Measurements from ENCODE around the gene ZNF100. TPM values are rescaled to one million over a fixed set of nuclear protein-coding genes. Genes with fewer than 3 reads are reported as not detected.

The ZNF100 gene
- total RNA-seq, 2 experiments from 2014 or later, result 19.1 to 38.5 TPM

DNA sequence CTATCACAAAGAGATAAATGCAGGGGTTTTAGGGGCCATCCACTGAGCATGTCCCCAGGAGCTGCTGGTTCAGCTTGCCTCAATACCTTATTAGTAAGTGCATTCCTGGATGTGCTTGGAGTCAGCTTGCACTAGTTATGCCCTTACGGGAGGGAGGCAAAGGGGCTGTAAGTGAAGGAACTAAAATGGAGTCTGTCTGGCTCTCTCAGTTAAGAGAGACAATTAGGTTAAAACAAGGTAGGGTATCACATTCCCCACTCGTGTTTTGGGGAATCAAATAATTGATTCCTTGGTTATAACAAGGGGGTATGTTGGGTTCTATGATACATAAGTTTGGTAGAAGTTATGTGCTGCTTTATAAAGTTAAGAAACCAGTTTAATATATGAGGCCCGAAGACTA, 78.9 kb downstream of the ZNF100 start:
- CTCF ChIA-PET (ENCODE audit: unreplicated experiment), result no interaction called here
- no TSS peak for BruUV-seq (replicated peaks)
- H3K4me1 ChIP-seq (ENCODE audit: insufficient read depth, low read length, poor library complexity, severe bottlenecking), result no peaks in the 10 kb centered on the region

DNA sequence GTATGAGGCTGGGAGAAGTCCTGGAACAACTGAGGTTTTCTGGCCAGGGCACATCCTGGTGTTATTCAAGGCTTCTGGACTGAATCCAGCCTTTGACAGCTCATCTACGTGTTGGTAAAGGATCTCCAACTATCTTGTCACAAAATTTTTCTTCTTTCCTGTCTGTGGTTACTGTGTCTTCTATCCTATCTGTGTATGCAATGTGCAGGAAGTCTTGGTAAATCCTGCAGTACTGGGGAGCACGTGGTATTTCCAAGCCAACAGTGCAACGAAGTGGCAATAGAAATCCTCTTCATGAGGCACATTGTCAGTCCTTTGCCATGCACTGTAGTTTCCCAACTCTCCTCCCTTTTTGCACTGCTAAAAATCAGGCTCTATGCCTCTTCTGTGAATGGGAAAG, 86.7 kb downstream of the ZNF100 start:
- DNase-seq (ENCODE audit: low spot score), result no peak
- no peak overlapping the region for H3K4me2 ChIP-seq (ENCODE audit: low read length)
- H3K27ac ChIP-seq (ENCODE audit: low read depth, low read length, poor library complexity, severe bottlenecking), result no peak overlapping the region
- BruUV-seq (replicated peaks), result no TSS peak
- no peaks in the 10 kb centered on the region for H3K9me2 ChIP-seq (ENCODE audit: insufficient read depth, low read length)
- CTCF ChIA-PET (ENCODE audit: unreplicated experiment), result no interaction called here
- TF ChIP-seq EZH2phosphoT487 (IDR thresholded peaks at IDR 0.05; ENCODE audit: borderline replicate concordance, low read depth, low read length), result no peak
- TF ChIP-seq, protein P1, sequence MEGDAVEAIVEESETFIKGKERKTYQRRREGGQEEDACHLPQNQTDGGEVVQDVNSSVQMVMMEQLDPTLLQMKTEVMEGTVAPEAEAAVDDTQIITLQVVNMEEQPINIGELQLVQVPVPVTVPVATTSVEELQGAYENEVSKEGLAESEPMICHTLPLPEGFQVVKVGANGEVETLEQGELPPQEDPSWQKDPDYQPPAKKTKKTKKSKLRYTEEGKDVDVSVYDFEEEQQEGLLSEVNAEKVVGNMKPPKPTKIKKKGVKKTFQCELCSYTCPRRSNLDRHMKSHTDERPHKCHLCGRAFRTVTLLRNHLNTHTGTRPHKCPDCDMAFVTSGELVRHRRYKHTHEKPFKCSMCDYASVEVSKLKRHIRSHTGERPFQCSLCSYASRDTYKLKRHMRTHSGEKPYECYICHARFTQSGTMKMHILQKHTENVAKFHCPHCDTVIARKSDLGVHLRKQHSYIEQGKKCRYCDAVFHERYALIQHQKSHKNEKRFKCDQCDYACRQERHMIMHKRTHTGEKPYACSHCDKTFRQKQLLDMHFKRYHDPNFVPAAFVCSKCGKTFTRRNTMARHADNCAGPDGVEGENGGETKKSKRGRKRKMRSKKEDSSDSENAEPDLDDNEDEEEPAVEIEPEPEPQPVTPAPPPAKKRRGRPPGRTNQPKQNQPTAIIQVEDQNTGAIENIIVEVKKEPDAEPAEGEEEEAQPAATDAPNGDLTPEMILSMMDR (conservative IDR thresholded peaks at IDR 0.05; ENCODE audit: low read length), result no peak
- no peaks in the 10 kb centered on the region for H4K20me1 ChIP-seq (ENCODE audit: insufficient read depth, low read length)
- no peaks in the 10 kb centered on the region for H3K4me1 ChIP-seq (ENCODE audit: insufficient read depth, low read length, poor library complexity, severe bottlenecking)
- no peaks in the 10 kb centered on the region for H3K79me2 ChIP-seq (ENCODE audit: insufficient read depth, low read depth, low read length)
- POLR2A ChIA-PET, result no interaction called here
- H2AFZ ChIP-seq (ENCODE audit: low read length), result no peak overlapping the region
- no peak overlapping the region for H3K4me3 ChIP-seq (ENCODE audit: low read depth, low read length, poor library complexity, severe bottlenecking)
- H3K36me3 ChIP-seq (ENCODE audit: insufficient read depth, low read length), result no peaks in the 10 kb centered on the region
- no peaks in the 10 kb centered on the region for H3K9me3 ChIP-seq (ENCODE audit: low read length)
- intact Hi-C loops (cut with micrococcal nuclease; ENCODE audit: unreplicated experiment), result no loop called here

More for the DNA sequence above, 78.9 kb downstream of the ZNF100 start:
- TF ChIP-seq EZH2phosphoT487 (IDR thresholded peaks at IDR 0.05; ENCODE audit: borderline replicate concordance, low read depth, low read length), result no peak
- TF ChIP-seq, protein P1 (conservative IDR thresholded peaks at IDR 0.05; ENCODE audit: low read length), result no peak
- intact Hi-C loops (cut with micrococcal nuclease; ENCODE audit: unreplicated experiment), result no loop called here
- DNase-seq (ENCODE audit: low spot score), result no peak
- POLR2A ChIA-PET, result no interaction called here
- Histone ChIP-seq H4K20me1 (ENCODE audit: insufficient read depth, low read length) (no peaks in the 10 kb centered on the region), H3K4me3 (ENCODE audit: low read depth, low read length, poor library complexity, severe bottlenecking) (no peak overlapping the region), H3K79me2 (ENCODE audit: insufficient read depth, low read depth, low read length) (no peaks in the 10 kb centered on the region), H3K9me3 (ENCODE audit: low read length) (no peaks in the 10 kb centered on the region), H2AFZ (ENCODE audit: low read length) (no peak overlapping the region), H3K36me3 (ENCODE audit: insufficient read depth, low read length) (no peaks in the 10 kb centered on the region), H3K9me2 (ENCODE audit: insufficient read depth, low read length) (no peaks in the 10 kb centered on the region), H3K4me2 (ENCODE audit: low read length) (no peak overlapping the region), H3K27ac (ENCODE audit: low read depth, low read length, poor library complexity, severe bottlenecking) (no peak overlapping the region)

DNA sequence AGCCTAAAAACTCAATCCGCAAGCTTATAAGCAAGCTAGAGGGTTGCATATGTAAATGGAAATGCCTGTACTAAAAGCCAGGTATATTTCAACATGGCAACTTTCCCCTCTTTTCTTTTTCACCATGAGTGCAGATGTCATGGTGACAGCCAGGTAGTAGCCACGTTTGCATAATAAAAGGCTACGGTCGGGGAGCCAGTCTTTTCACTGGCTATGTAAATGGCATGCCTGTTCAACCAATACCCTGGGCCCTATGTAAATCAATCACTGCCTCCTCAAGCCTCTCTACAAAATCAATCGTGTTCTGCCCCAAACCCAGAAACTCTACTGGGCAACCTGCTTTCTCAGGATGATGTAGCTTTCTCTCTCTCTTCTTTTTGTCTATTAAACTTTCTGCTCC, 87.4 kb downstream of the ZNF100 start:
- no TSS peak for BruUV-seq (replicated peaks)
- H3K4me2 ChIP-seq (ENCODE audit: low read length), result no peak overlapping the region
- H3K9me2 ChIP-seq (ENCODE audit: insufficient read depth, low read length), result no peaks in the 10 kb centered on the region

More for the DNA sequence above, 87.4 kb downstream of the ZNF100 start:
- H3K79me2 ChIP-seq (ENCODE audit: insufficient read depth, low read depth, low read length), result no peaks in the 10 kb centered on the region
- DNase-seq (ENCODE audit: low spot score), result no peak
- intact Hi-C loops (cut with micrococcal nuclease; ENCODE audit: unreplicated experiment), result no loop called here
- no peaks in the 10 kb centered on the region for H3K36me3 ChIP-seq (ENCODE audit: insufficient read depth, low read length)
- CTCF ChIA-PET (ENCODE audit: unreplicated experiment), result no interaction called here
- no peaks in the 10 kb centered on the region for H3K9me3 ChIP-seq (ENCODE audit: low read length)
- POLR2A ChIA-PET, result no interaction called here
- H4K20me1 ChIP-seq (ENCODE audit: insufficient read depth, low read length), result no peaks in the 10 kb centered on the region
- H2AFZ ChIP-seq (ENCODE audit: low read length), result no peak overlapping the region
- H3K4me3 ChIP-seq (ENCODE audit: low read depth, low read length, poor library complexity, severe bottlenecking), result no peak overlapping the region
- TF ChIP-seq, protein P1 (conservative IDR thresholded peaks at IDR 0.05; ENCODE audit: low read length), result no peak
- no peak for TF ChIP-seq EZH2phosphoT487 (IDR thresholded peaks at IDR 0.05; ENCODE audit: borderline replicate concordance, low read depth, low read length)
- no peaks in the 10 kb centered on the region for H3K4me1 ChIP-seq (ENCODE audit: insufficient read depth, low read length, poor library complexity, severe bottlenecking)
- no peak overlapping the region for H3K27ac ChIP-seq (ENCODE audit: low read depth, low read length, poor library complexity, severe bottlenecking)

Measured in OCI-LY7 (cell line).